HG03108 (cell line): ENCODE data around the gene PCBD1.
"Not testable (repeated sequence)": the region's sequence is repeated elsewhere in the genome, so short reads cannot be mapped to it uniquely, and the experiment has no call there.

Experiments
- ATAC-seq: cut with Tn5 transposase; IDR thresholded peaks from one replicate; pipeline ENCODE4 v1.9.1; 2021; ENCODE audit warnings: moderate library complexity; ENCODE audit not compliant: unreplicated experiment

Gene PCBD1

DNA sequence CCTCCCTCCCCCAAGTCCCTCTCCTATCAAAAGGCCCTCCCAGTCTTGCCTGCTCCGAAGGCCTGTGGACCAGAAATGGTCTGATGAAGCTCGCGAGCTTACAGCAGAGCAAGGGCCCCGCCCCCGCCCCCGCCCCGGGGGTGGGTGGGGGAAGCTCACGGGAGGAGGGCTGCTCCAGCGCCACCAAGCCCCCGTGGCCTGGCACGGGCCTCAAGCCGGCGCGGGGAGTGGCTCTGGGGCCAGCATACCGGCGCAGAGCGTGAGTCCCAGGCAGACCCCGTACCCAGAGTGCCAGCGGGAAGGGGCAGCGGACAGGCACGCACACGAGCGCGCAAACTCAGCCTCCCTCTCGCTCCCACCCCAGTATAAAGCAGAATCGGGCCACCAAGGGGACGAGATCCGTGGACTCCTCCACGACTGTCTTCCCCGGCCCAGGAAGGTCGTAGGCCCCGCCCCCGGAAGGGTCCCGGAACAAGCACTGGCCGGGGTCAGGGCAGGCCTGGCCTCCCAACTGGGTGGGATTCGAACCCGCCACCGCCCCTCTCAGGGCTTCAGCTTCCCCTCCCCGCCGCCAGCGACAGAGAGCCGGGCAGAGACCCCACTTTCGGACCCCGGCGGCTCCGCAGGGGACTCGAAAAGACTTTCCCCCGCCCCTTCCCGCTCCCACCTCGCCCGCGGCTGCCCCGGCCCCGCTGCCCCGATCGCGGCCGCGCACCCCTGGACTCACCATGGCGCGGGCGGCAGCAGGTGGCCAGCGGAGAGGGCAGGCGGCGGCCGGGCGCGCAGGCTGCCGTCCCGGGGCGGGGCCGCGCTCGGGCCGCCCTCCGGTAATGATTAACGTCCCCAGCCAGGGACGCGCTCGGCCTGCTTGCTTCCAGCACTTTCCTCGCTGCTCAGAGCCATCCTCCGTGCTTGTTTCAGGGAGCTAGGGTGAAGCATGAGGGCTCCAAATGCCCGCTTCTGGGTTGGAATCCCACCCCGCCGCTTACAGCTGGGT lies at the start of gene PCBD1:
TSS of gene PCBD1 (minus strand) at position 762 of the 997 bp plus-strand sequence. CDS start at position 730, 32 bp downstream.
- peak; percentile 84 for ATAC-seq

GRCh38 chr10:70937661-70938060 lies 49.3 kb upstream of the PCBD1 start:
- no peak for ATAC-seq

GRCh38 chr10:70936111-70936510 lies 47.7 kb upstream of the PCBD1 start:
- ATAC-seq, result no peak

DNA sequence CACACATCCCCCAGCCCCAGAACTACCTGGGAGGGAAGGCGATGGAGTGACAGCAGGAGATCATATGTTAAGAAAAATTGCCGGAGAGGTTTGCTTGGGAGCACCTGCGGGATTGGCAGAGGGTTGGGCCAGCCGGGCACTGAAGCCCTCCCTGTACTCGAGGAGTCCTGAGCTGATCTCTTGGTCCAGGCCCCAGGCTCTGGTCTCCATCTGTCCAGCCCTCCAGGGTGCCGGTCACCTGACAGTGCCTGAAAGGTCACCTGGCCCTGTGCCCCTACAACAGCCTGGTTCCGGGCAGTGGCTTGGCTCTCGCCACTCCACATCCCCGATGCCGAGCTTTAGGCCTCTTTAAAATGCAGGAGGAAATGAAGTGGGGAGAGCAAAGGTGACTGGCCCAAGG lies 47.3 kb upstream of the PCBD1 start:
- ATAC-seq, result no peak

DNA sequence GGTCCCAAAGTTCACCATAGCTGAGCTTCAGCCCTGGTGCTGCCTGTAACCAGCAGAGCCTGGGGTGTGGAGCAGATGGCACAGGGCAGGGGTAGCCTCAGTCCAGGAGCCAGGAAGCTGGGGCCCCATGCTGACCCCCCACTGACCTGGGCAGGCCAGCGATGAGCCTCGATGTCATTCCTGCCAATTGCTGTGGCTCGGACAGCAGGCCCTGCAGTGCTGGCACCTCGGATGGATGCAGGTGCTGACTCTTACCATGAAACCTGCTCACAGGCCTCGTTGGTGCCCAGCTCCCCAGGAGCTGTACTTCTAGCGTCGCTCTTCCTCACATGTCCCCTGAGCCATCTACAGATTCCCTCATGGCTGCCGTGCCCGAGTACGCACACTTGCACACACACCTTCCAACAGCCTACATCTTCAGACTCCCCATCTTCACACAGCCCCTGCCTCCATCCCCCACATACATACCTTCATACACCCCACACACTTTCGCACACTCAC lies 46.8 kb upstream of the PCBD1 start:
- ATAC-seq, result no peak

- no peak for ATAC-seq
Observed at GRCh38 chr10:70934701-70935100, 46.3 kb upstream of the PCBD1 start.

DNA sequence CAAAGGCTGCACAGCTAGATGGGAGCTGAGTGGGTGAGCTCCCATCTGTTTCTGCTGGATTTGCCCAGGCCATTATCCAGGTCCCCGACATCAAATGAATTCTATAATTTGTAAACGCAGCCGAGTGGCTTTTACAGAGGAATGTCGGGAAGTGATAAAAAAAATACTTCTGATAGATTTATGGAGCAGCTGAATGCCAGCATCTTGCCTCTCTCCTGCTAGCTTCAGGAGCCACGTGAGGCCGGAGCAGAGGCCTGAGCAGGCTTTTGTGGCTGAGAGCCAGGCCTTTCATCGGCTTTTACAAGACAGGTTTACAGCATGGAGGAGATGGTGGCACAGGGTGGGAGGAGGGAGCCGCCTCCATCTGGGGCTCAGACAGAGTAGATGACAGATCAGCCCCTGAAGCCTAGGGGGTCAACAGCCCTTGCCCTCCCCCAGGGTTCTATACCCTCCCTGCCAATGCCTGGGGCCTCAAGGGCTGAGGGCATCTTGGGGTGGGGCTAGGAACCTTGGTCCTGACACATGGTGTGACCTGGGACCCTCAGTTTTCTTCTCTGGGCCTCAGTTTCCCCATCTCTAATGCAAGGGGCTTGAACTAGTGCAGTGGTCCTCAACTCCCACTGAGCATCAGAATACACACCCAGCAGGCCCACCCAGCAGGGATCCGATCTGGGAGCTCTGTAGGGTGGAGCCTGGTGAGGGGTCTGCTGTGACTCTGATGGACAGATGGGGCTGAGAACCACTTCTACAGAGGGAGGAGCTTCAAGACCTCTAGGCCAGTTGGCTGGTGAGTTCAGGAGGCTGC lies 44.2 kb upstream of the PCBD1 start:
- ATAC-seq, result no peak

DNA sequence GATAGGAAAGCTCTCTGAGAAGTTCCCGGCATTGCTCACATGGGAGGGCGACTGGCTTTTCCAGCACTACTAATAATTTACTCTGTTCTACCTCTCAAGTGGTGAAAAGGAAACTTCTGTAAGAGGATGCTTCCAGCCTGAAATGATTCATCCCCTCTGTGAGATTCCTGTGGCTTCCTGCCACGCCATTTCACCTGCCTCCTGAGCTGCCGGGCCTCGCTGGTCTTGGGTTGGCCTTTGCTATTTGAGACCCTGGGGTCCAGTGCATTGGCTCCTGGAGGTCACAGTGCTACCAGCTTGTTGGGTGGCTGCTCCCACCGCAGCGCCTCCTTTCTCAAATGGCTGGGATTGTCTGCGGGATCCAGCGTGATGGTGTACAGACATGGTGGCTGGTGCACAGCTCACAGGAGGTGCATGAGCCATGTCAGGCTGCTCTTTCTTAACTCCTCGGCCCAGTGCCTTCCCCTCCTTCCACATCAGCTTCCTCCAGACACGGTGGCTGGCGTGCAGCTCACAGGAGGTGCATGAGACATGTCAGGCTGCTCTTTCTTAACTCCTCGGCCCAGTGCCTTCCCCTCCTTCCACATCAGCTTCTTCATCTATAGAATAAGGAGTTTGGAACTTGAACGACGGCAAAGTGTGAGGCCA lies 42.9 kb upstream of the PCBD1 start:
- ATAC-seq, result no peak

- ATAC-seq, result no peak
Observed at GRCh38 chr10:70930263-70931000, 42.1 kb upstream of the PCBD1 start.

GRCh38 chr10:70928140-70928539 lies 39.8 kb upstream of the PCBD1 start:
- no peak for ATAC-seq

GRCh38 chr10:70927189-70927943 lies 39.0 kb upstream of the PCBD1 start:
- ATAC-seq, result no peak

GRCh38 chr10:70926226-70927000 lies 38.0 kb upstream of the PCBD1 start:
- ATAC-seq, result no peak

GRCh38 chr10:70925377-70926225 lies 37.2 kb upstream of the PCBD1 start:
- no peak for ATAC-seq

GRCh38 chr10:70923696-70924095 lies 35.3 kb upstream of the PCBD1 start:
- no peak for ATAC-seq

DNA sequence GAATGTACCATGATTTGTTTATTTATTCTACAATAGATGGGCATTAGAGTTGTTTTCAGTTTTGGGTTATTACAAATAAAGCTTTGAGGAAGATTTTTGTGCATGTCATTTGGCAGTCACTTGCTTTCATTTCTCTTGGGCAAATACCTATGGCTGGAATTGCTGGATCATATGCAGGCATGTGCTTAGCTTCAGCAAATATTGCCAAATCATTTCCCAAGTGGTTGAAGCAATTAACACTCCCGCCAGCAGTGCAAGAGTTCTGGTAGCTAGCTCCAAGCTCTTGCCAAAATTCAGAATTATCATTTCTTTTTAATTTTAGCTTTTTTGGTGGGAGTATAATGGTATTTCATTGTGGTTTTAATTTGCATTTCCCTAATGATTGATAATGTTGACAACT lies 32.9 kb upstream of the PCBD1 start:
- ATAC-seq, result no peak

- ATAC-seq, result no peak
Observed at GRCh38 chr10:70920519-70920918, 32.2 kb upstream of the PCBD1 start.

- ATAC-seq, result not testable (repeated sequence)
Observed at GRCh38 chr10:70919906-70920305, 31.5 kb upstream of the PCBD1 start.
